GM13977 (cell line): Measurements from ENCODE around the gene HECW1.

Experiments
- DNase-seq: peaks from one replicate; pipeline ENCODE4 v3.0.0; 2012; ENCODE audit warnings: low spot score
- in situ Hi-C: fragments of 300-500 bp; cut with MboI; formaldehyde crosslinking; loops from one replicate; pipeline ENCODE4 v1.12.0; 2022; ENCODE audit warnings: low sequenced_read_pairs, low pct_unique_long_range_greater_than_20kb, mixed read lengths, inconsistent platforms; ENCODE audit not compliant: unreplicated experiment
- TF ChIP-seq, protein P1 (sequence below): IDR thresholded peaks from 2 replicates; pipeline ENCODE4 v1.5.1; 2012; ENCODE audit warnings: mild to moderate bottlenecking, control low read depth; ENCODE audit not compliant: insufficient read depth; ENCODE audit errors: extremely low read depth, missing control alignments

Gene HECW1

DNA sequence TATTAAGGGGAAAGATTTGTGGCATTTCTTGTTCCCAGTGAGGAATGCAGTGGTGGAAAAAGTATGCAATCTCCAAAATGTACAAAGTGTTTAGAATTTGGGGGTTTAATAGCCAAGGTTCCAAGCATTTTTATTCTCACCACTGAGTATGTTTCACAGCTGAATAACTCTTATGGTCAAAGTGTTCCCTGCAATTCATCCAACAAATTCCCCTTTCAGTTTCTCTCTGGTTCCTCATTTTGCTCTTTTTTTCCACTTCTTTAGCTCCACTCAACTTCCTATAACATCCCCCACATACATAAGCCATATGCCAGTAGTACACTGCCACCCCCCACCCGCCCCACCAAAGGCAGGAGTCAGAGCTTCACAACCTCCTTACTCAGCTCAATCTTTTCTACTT lies 4.6 kb downstream of the HECW1 start:
- in situ Hi-C loops, result no loop called here
- TF ChIP-seq, protein P1, sequence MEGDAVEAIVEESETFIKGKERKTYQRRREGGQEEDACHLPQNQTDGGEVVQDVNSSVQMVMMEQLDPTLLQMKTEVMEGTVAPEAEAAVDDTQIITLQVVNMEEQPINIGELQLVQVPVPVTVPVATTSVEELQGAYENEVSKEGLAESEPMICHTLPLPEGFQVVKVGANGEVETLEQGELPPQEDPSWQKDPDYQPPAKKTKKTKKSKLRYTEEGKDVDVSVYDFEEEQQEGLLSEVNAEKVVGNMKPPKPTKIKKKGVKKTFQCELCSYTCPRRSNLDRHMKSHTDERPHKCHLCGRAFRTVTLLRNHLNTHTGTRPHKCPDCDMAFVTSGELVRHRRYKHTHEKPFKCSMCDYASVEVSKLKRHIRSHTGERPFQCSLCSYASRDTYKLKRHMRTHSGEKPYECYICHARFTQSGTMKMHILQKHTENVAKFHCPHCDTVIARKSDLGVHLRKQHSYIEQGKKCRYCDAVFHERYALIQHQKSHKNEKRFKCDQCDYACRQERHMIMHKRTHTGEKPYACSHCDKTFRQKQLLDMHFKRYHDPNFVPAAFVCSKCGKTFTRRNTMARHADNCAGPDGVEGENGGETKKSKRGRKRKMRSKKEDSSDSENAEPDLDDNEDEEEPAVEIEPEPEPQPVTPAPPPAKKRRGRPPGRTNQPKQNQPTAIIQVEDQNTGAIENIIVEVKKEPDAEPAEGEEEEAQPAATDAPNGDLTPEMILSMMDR, result no peak

DNA sequence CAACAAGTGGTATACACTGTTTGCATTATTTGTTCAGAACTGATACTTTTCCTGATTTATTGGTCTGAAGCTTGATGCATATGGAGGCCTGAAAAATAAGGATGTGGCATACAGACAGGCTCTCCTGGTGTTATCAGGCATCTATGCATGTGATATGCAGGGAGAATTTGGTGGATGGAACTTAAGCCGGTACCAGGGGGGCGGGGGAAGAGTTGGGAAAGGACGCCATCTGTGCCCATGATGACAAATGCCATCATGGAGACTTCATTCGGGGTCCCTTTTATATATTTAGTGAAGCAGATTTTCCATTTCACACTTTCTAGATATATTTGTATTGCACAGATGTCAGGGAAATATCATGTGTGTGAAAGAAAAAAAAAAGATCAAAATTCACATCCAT lies 5.4 kb downstream of the HECW1 start:
- DNase-seq, result no peak
- TF ChIP-seq, protein P1, result no peak
- in situ Hi-C loops, result no loop called here

More for the DNA sequence above, 4.6 kb downstream of the HECW1 start:
- no peak for DNase-seq

DNA sequence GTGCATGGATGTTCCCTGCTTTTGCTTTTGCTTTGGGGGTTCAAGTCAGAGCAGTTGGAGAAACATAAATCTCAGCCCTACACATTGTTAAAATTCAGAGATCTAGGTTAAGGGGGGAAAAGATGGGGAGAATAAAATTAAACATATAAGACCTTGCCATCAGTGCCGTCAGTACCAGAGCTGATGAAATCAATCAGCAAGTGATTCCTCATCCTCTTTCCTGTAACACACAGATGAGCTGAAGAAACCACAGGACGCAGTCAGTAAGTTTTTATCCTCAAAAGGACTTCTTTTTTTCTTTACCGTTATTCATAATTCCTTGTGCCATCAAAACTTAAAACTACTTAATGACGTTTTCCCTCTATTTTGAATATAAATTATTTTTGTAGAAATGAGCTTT lies 5.9 kb downstream of the HECW1 start:
- DNase-seq, result no peak
- TF ChIP-seq, protein P1, result no peak
- in situ Hi-C loops, result no loop called here

DNA sequence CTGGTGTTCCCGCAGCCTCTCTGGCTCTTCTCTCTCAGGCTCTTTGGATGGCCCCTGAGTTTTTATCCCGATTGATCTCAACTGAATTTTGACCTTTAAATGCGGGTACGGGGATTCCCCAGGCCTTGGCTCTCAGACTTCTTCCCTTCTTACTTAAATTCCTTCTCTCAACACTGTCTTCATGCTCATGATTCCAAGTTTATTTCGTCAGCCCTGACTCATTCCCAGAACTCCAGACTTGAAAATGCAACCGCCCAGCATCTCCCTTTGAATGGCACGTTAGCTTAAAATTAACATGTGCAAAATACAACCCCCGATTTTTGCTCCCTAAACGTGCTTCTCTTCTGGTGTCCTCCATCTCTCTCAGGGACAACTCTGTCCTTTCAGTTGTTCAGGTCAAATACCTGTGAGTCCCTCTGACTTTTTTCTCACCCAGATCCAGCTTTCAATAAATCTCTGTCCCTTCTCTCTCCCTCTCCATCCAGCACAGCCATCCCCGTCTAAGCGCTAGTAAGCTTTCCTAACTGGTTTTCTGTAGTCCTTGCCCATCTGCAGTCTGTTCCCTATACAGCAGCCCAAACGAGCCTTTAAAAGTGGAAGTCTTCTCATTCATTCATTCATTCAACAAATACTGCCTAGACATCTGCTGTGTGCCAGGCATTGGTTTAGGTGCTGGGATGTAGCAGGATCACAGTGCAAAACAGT lies 7.1 kb downstream of the HECW1 start:
- no peak for DNase-seq
- TF ChIP-seq, protein P1, result no peak
- in situ Hi-C loops, result no loop called here

DNA sequence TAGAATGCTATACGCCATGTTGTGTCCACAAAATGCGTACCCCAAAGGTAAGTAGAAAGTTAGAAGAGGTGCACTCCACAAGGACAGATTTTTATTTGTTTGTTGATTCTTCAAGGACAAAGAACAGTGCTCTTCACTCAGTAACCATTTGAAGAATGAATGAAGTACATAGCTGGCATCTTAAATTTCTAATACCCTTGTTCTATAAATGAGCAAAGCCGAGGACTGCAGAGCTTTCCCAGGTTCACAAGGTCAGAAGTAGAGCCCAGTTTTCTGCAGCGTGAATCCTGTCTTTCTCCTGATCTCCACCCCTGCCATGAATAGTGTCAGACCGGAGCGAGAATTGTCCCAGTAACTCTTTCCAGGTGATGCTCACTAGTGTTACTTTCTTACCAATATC lies 9.5 kb downstream of the HECW1 start:
- TF ChIP-seq, protein P1, result no peak
- no peak for DNase-seq
- in situ Hi-C loops, result no loop called here

DNA sequence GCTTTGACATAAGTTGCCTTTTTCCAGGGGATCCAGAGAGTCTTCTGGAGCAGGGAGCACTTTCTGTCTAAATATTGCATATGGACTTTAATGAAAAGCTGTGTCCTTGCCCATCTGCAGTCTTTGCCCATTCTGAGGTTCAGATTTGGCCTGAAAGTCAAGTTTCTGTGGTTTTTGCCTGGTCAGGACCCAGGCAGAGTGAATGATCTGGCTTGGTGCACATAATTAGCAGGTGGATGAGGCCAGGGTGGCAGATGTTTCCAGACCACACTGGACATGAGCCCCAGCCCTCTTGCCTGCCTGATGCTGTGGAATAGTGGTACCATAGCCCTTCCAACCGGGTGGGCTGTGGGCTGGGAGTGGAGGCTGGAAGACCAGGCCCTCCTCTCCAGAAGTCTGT lies 11.0 kb downstream of the HECW1 start:
- in situ Hi-C loops, result no loop called here
- DNase-seq, result no peak

More for the DNA sequence above, 11.0 kb downstream of the HECW1 start:
- TF ChIP-seq, protein P1, result no peak
